ENCODE measurements around the gene ZBTB9.

DNA sequence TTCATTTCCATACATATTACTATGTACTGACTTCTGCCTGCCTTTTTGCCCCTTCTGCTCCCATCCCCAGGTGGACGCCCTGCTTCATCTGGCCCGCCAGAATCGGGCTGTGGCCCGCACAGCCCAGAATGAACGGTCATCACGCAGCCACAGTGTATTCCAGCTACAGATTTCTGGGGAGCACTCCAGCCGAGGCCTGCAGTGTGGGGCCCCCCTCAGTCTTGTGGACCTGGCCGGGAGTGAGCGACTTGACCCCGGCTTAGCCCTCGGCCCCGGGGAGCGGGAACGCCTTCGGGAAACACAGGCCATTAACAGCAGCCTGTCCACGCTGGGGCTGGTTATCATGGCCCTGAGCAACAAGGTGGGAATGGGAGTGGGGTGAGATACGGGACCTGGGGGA, 48.2 kb upstream of the ZBTB9 start:
- TF ChIP-seq CTCF (IDR thresholded peaks at IDR 0.05 in 8 of 11, conservative IDR thresholded peaks at IDR 0.05 in 3 of 11) (no peak), POLR2A (IDR thresholded peaks at IDR 0.05) (no peak), POLR2AphosphoS5 (IDR thresholded peaks at IDR 0.05) (no peak)
